NCI-H1105 (cell line): Measurements from ENCODE around the gene PGM1.

Source experiments
- DNase-seq: peaks from one replicate; lab custom pipeline; 2025; lab: John Stamatoyannopoulos, UW

The PGM1 gene

GRCh38 chr1:63665824-63666223, 72.6 kb downstream of the PGM1 start:
- no peak for DNase-seq

GRCh38 chr1:63668298-63668697, 75.1 kb downstream of the PGM1 start:
- no peak for DNase-seq

GRCh38 chr1:63669151-63669961, 76.1 kb downstream of the PGM1 start:
- DNase-seq, result no peak

GRCh38 chr1:63670164-63670563, 77.0 kb downstream of the PGM1 start:
- no peak for DNase-seq

- DNase-seq, result no peak
Observed at GRCh38 chr1:63671514-63671913, 78.3 kb downstream of the PGM1 start.

GRCh38 chr1:63674238-63674864, 81.1 kb downstream of the PGM1 start:
- no peak for DNase-seq

GRCh38 chr1:63674865-63675419, 81.7 kb downstream of the PGM1 start:
- DNase-seq, result no peak

- no peak for DNase-seq
Observed at GRCh38 chr1:63675420-63675931, 82.3 kb downstream of the PGM1 start.

- no peak for DNase-seq
Observed at GRCh38 chr1:63677497-63677896, 84.3 kb downstream of the PGM1 start.

- no peak for DNase-seq
Observed at GRCh38 chr1:63678200-63678599, 85.0 kb downstream of the PGM1 start.

GRCh38 chr1:63679076-63679475, 85.9 kb downstream of the PGM1 start:
- no peak for DNase-seq

- no peak for DNase-seq
Observed at GRCh38 chr1:63679589-63679988, 86.4 kb downstream of the PGM1 start.

GRCh38 chr1:63682936-63683335, 89.7 kb downstream of the PGM1 start:
- no peak for DNase-seq

GRCh38 chr1:63683759-63684158, 90.5 kb downstream of the PGM1 start:
- DNase-seq, result no peak

GRCh38 chr1:63686696-63687095, 93.5 kb downstream of the PGM1 start:
- DNase-seq, result no peak

GRCh38 chr1:63688302-63688890, 95.2 kb downstream of the PGM1 start:
- no peak for DNase-seq

GRCh38 chr1:63690966-63691700, 97.9 kb downstream of the PGM1 start:
- DNase-seq, result no peak

GRCh38 chr1:63691701-63692425, 98.7 kb downstream of the PGM1 start:
- DNase-seq, result peak; percentile 64

- no peak for DNase-seq
Observed at GRCh38 chr1:63693944-63694571, 100.8 kb downstream of the PGM1 start.

GRCh38 chr1:63698001-63698838, 105.0 kb downstream of the PGM1 start:
- no peak for DNase-seq
